Endodermal cell (in vitro differentiated cells): ENCODE measurements around the gene SYCP3. TPM values are rescaled to one million over a fixed set of nuclear protein-coding genes. Genes with fewer than 3 reads are reported as not detected.
"Not testable (repeated sequence)": the region's sequence is repeated elsewhere in the genome, so short reads cannot be mapped to it uniquely, and the experiment has no call there.

Experiments used
- DNase-seq: peaks from one replicate; pipeline ENCODE4 v3.0.0-alpha.2; 2017
- H3K27ac ChIP-seq: 2 replicates; pipeline ENCODE4 v1.5.1; 2013; ENCODE audit warnings: mild to moderate bottlenecking, low read depth, low read length, moderate library complexity
- H3K27me3 ChIP-seq: 2 replicates; pipeline ENCODE4 v1.6.1; 2013; ENCODE audit warnings: mild to moderate bottlenecking, low read length, moderate library complexity; ENCODE audit not compliant: insufficient read depth, control insufficient read depth, poor library complexity, severe bottlenecking
- H3K36me3 ChIP-seq: 2 replicates; pipeline ENCODE4 v1.7.0; 2013; ENCODE audit warnings: mild to moderate bottlenecking, low read length, moderate library complexity; ENCODE audit not compliant: control insufficient read depth, insufficient read depth
- H3K4me1 ChIP-seq: one replicate; pipeline ENCODE4 v1.7.0; 2013; ENCODE audit warnings: low read length; ENCODE audit not compliant: control insufficient read depth, insufficient read depth
- H3K4me3 ChIP-seq: 2 replicates; pipeline ENCODE4 v1.5.1; 2013; ENCODE audit warnings: mild to moderate bottlenecking, low read length, moderate library complexity
- H3K9ac ChIP-seq: 2 replicates; pipeline ENCODE4 v1.6.1; 2013; ENCODE audit warnings: mild to moderate bottlenecking, low read length, moderate library complexity; ENCODE audit not compliant: poor library complexity, severe bottlenecking; ENCODE audit errors: extremely low read depth
- H3K9me3 ChIP-seq: 2 replicates; pipeline ENCODE4 v1.6.1; 2013; ENCODE audit warnings: mild to moderate bottlenecking, low read length, moderate library complexity; ENCODE audit not compliant: control insufficient read depth
- H3K27ac Mint-ChIP-seq: 2 replicates; pipeline ENCODE4 v1.8.0; 2020; ENCODE audit warnings: mixed read lengths
- H3K27me3 Mint-ChIP-seq: 2 replicates; pipeline ENCODE4 v1.8.0; 2021; ENCODE audit warnings: mild to moderate bottlenecking, mixed read lengths; ENCODE audit not compliant: insufficient read depth
- H3K36me3 Mint-ChIP-seq: 2 replicates; pipeline ENCODE4 v1.8.0; 2020; ENCODE audit warnings: low read depth, mixed read lengths
- H3K4me1 Mint-ChIP-seq: 2 replicates; pipeline ENCODE4 v1.8.0; 2020; ENCODE audit warnings: mixed read lengths
- H3K4me3 Mint-ChIP-seq: 2 replicates; pipeline ENCODE4 v1.8.0; 2020; ENCODE audit warnings: mild to moderate bottlenecking, moderate library complexity, mixed read lengths
- H3K9me3 Mint-ChIP-seq: 2 replicates; pipeline ENCODE4 v1.8.0; 2020; ENCODE audit warnings: mild to moderate bottlenecking, mixed read lengths
- CTCF ChIP-seq: fragments of 200-600 bp; sonication (generic); conservative IDR thresholded peaks from 2 replicates; pipeline ENCODE4 v1.5.0; 2021; ENCODE audit warnings: antibody characterized with exemption, mild to moderate bottlenecking
- WGBS, 2 experiments: methylation state at CpG; one replicate each; pipeline versions ENCODE4 v1.1.5 to v1.1.7; 2013; ENCODE audit warnings: missing lambda C conversion rate in 2 of 2, mixed read lengths in 1 of 2; ENCODE audit not compliant: insufficient coverage in 1 of 2, insufficient read length in 1 of 2; 5-methylcytosine and 5-hydroxymethylcytosine counted together
- total RNA-seq, 2 donors: library from RNA; stranded (reverse); fragmentation: NEBNext Ultra II Directional in 1 of 2; extraction: Animal tissue kit (Norgen Biotek cat#: 25700) in 1 of 2; gene quantifications; 2 replicates in 1 of 2; 3 replicates in 1 of 2; pipeline ENCODE4 v1.2.1, GENCODE V29; 2021

SYCP3 gene
- total RNA-seq, 2 donors from 2014 or later, result not detected

GRCh38 chr12:101685092-101685491 is 54.2 kb downstream of the SYCP3 start:
- no peaks in the 10 kb centered on the region for H3K27me3 ChIP-seq
- Mint-ChIP-seq H3K27ac (no peak overlapping the region), H3K27me3 (no peaks in the 10 kb centered on the region), H3K4me1 (no peaks in the 10 kb centered on the region), H3K9me3 (no peaks in the 10 kb centered on the region), H3K36me3 (no peaks in the 10 kb centered on the region), H3K4me3 (no peak overlapping the region)
- DNase-seq, result no peak
- TF ChIP-seq CTCF, result no peak
- no peak overlapping the region for H3K4me3 ChIP-seq
- H3K9ac ChIP-seq, result no peak overlapping the region
- H3K27ac ChIP-seq, result no peak overlapping the region
- H3K4me1 ChIP-seq, result no peaks in the 10 kb centered on the region
- WGBS, 2 experiments, result 88 to 100% methylated on average over 1 of the region's 1 CpG
- H3K36me3 ChIP-seq, result no peaks in the 10 kb centered on the region
- H3K9me3 ChIP-seq, result no peaks in the 10 kb centered on the region

GRCh38 chr12:101681627-101682026 is 57.6 kb downstream of the SYCP3 start:
- H3K4me3 ChIP-seq, H3K4me1 ChIP-seq, DNase-seq, H3K9me3 ChIP-seq, H3K9ac ChIP-seq, H3K4me1 Mint-ChIP-seq, H3K4me3 Mint-ChIP-seq, H3K36me3 ChIP-seq, H3K27ac ChIP-seq, H3K27me3 ChIP-seq, H3K9me3 Mint-ChIP-seq, H3K36me3 Mint-ChIP-seq, H3K27me3 Mint-ChIP-seq, H3K27ac Mint-ChIP-seq: not testable (repeated sequence)
- WGBS, 2 experiments, result 89 to 95% methylated on average over 5 to 6 of the region's 6 CpGs

GRCh38 chr12:101680647-101681046 is 58.6 kb downstream of the SYCP3 start:
- Mint-ChIP-seq H3K27ac (no peak overlapping the region), H3K36me3 (no peaks in the 10 kb centered on the region), H3K4me3 (no peak overlapping the region), H3K27me3 (no peaks in the 10 kb centered on the region), H3K4me1 (no peaks in the 10 kb centered on the region), H3K9me3 (no peaks in the 10 kb centered on the region)
- Histone ChIP-seq H3K9me3 (no peaks in the 10 kb centered on the region), H3K4me1 (no peaks in the 10 kb centered on the region), H3K9ac (no peak overlapping the region), H3K36me3 (no peaks in the 10 kb centered on the region), H3K27me3 (no peaks in the 10 kb centered on the region), H3K27ac (no peak overlapping the region), H3K4me3 (no peak overlapping the region)
- no peak for DNase-seq
- no peak for TF ChIP-seq CTCF

GRCh38 chr12:101680240-101680639 is 59.0 kb downstream of the SYCP3 start:
- H3K4me3 Mint-ChIP-seq, result no peak overlapping the region
- no peak overlapping the region for H3K9ac ChIP-seq
- H3K36me3 Mint-ChIP-seq, result no peaks in the 10 kb centered on the region
- DNase-seq, result no peak
- H3K27ac Mint-ChIP-seq, result no peak overlapping the region
- TF ChIP-seq CTCF, result no peak
- H3K27ac ChIP-seq, result no peak overlapping the region
- 87 to 100% methylated on average over 1 to 3 of the region's 3 CpGs for WGBS, 2 experiments
- no peaks in the 10 kb centered on the region for H3K9me3 ChIP-seq
- H3K27me3 Mint-ChIP-seq, result no peaks in the 10 kb centered on the region
- no peaks in the 10 kb centered on the region for H3K36me3 ChIP-seq
- H3K4me1 Mint-ChIP-seq, result no peaks in the 10 kb centered on the region
- H3K4me3 ChIP-seq, result no peak overlapping the region
- H3K9me3 Mint-ChIP-seq, result no peaks in the 10 kb centered on the region
- no peaks in the 10 kb centered on the region for H3K4me1 ChIP-seq
- H3K27me3 ChIP-seq, result no peaks in the 10 kb centered on the region
